ENCODE results near the gene OSGEP. TPM values are rescaled to one million over a fixed set of nuclear protein-coding genes. Genes with fewer than 3 reads are reported as not detected.

Gene OSGEP
- total RNA-seq, 2 donors from 2014 or later, result 24.4 to 28.7 TPM

GRCh38 chr14:20438664-20439063, 15.9 kb downstream of the OSGEP start:
- intact Hi-C loops (cut with DNase I), result no loop called here
- DNase-seq (ENCODE audit: low spot score), result no peak

GRCh38 chr14:20436363-20436755, 18.3 kb downstream of the OSGEP start:
- intact Hi-C loops (cut with DNase I), result no loop called here

GRCh38 chr14:20435582-20436362, 18.8 kb downstream of the OSGEP start, which contains the start of gene KLHL33:
Gene KLHL33 (minus strand): TSS chr14:20436166. CDS start chr14:20435811, 355 bp downstream.
- DNase-seq (ENCODE audit: low spot score), result no peak
- intact Hi-C loops (cut with DNase I), result no loop called here

More at GRCh38 chr14:20436363-20436755, 18.3 kb downstream of the OSGEP start:
- no peak for DNase-seq (ENCODE audit: low spot score)

GRCh38 chr14:20434701-20435581, 19.7 kb downstream of the OSGEP start:
- intact Hi-C loops (cut with DNase I), result no loop called here
- peak; percentile 91 for DNase-seq (ENCODE audit: low spot score)

GRCh38 chr14:20429801-20430669, 24.6 kb downstream of the OSGEP start:
- no peak for DNase-seq (ENCODE audit: low spot score)
- intact Hi-C loops (cut with DNase I), result no loop called here

- DNase-seq (ENCODE audit: low spot score), result no peak
- intact Hi-C loops (cut with DNase I), result no loop called here
Measured at GRCh38 chr14:20428802-20429201, 25.8 kb downstream of the OSGEP start.

GRCh38 chr14:20428010-20428365, 26.6 kb downstream of the OSGEP start:
- intact Hi-C loops (cut with DNase I), result no loop called here
- no peak for DNase-seq (ENCODE audit: low spot score)

GRCh38 chr14:20427231-20428009, 27.2 kb downstream of the OSGEP start:
- DNase-seq (ENCODE audit: low spot score), result no peak
- intact Hi-C loops (cut with DNase I), result no loop called here

GRCh38 chr14:20424851-20425250, 29.8 kb downstream of the OSGEP start:
- DNase-seq (ENCODE audit: low spot score), result no peak

GRCh38 chr14:20422886-20423285, 31.7 kb downstream of the OSGEP start:
- intact Hi-C loops (cut with DNase I), result no loop called here
- no peak for DNase-seq (ENCODE audit: low spot score)

More at GRCh38 chr14:20424851-20425250, 29.8 kb downstream of the OSGEP start:
- intact Hi-C loops (cut with DNase I), result no loop called here

GRCh38 chr14:20421267-20421666, 33.3 kb downstream of the OSGEP start:
- intact Hi-C loops (cut with DNase I), result loop anchor here in 1 of 2 donors (1.0 kb wide), 1 partner anchor 20 kb away; no protein-coding TSS in a partner anchor
- DNase-seq (ENCODE audit: low spot score), result no peak

- intact Hi-C loops (cut with DNase I), result no loop called here
Measured at GRCh38 chr14:20419419-20419818, 35.2 kb downstream of the OSGEP start.

GRCh38 chr14:20418501-20418909, 36.1 kb downstream of the OSGEP start:
- DNase-seq (ENCODE audit: low spot score), result no peak
- intact Hi-C loops (cut with DNase I), result no loop called here

More at GRCh38 chr14:20419419-20419818, 35.2 kb downstream of the OSGEP start:
- DNase-seq (ENCODE audit: low spot score), result no peak

GRCh38 chr14:20417250-20418186, 37.1 kb downstream of the OSGEP start:
- no peak for DNase-seq (ENCODE audit: low spot score)
- intact Hi-C loops (cut with DNase I), result no loop called here

GRCh38 chr14:20416223-20416622, 38.4 kb downstream of the OSGEP start:
- no peak for DNase-seq (ENCODE audit: low spot score)
- intact Hi-C loops (cut with DNase I), result no loop called here

- no peak for DNase-seq (ENCODE audit: low spot score)
Measured at GRCh38 chr14:20415782-20416206, 38.8 kb downstream of the OSGEP start.

GRCh38 chr14:20413744-20414082, 40.9 kb downstream of the OSGEP start:
- no peak for DNase-seq (ENCODE audit: low spot score)
- intact Hi-C loops (cut with DNase I), result loop anchor here in 1 of 2 donors (5.0 kb wide), 2 partner anchors 199 to 269 kb away; partner anchors contain the start of gene RNASE4

More at GRCh38 chr14:20415782-20416206, 38.8 kb downstream of the OSGEP start:
- intact Hi-C loops (cut with DNase I), result no loop called here
